Measurements from ENCODE around the gene MEST.
"Not testable (repeated sequence)": the region's sequence is repeated elsewhere in the genome, so short reads cannot be mapped to it uniquely, and the experiment has no call there.

Gene MEST, protein sequence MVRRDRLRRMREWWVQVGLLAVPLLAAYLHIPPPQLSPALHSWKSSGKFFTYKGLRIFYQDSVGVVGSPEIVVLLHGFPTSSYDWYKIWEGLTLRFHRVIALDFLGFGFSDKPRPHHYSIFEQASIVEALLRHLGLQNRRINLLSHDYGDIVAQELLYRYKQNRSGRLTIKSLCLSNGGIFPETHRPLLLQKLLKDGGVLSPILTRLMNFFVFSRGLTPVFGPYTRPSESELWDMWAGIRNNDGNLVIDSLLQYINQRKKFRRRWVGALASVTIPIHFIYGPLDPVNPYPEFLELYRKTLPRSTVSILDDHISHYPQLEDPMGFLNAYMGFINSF

DNA sequence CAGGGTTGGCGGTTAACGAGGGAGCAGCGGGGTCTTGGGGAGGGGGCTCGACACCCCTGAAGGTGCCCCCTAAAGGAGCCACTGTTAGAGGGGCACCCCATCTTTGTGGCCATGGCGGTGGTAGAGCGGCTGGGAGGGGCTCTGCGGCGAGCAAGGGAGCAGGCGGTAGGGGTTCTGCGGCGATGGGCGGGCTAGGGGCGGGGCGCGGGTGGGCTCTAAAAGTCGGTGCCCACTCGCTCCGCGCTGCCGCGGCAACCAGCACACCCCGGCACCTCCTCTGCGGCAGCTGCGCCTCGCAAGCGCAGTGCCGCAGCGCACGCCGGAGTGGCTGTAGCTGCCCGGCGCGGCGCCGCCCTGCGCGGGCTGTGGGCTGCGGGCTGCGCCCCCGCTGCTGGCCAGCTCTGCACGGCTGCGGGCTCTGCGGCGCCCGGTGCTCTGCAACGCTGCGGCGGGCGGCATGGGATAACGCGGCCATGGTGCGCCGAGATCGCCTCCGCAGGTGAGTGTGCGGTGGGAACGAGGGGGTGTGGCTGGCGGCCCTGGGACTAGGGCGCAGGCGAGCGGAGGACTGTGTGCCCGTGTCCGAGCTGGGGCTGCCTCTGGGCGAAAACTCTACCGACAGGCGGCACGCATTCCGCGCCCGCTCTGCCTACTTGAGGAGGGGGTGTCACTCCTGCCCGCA, at the start of gene MEST:
Gene MEST, plus strand, starts transcription at position 245 of the 682 bp plus-strand sequence. Its CDS starts 229 bp downstream, at position 474.
- no peak for DNase-seq

- DNase-seq = no peak
Measured at GRCh38 chr7:130442601-130443000, 49.3 kb upstream of the MEST start.

- no peak for DNase-seq
Measured at GRCh38 chr7:130444234-130444633, 47.7 kb upstream of the MEST start.

- no peak for DNase-seq
Measured at GRCh38 chr7:130444751-130445407, 47.0 kb upstream of the MEST start.

GRCh38 chr7:130446259-130446658, 45.6 kb upstream of the MEST start:
- no peak for DNase-seq

- DNase-seq = not testable (repeated sequence)
Measured at GRCh38 chr7:130451344-130451743, 40.5 kb upstream of the MEST start.

- no peak for DNase-seq
Measured at GRCh38 chr7:130452951-130453350, 38.9 kb upstream of the MEST start.

DNA sequence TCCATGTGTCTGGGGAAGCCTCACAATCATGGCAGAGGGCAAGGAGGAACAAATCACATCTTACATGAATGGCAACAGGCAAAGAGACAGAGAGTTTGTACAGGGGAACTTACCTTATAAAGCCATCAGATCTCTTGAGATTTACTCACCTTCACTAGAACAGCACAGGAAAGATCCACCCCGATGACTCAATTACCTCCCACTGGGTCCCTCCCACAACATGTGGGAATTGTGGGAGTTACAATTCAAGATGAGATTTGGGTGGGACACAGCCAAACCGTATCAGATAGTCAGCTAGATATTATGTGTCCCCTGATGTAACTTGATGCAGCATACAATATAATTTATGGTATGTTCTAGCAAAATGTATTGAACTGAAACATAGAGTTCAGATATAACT, 36.9 kb upstream of the MEST start:
- no peak for DNase-seq

GRCh38 chr7:130458257-130458656, 33.6 kb upstream of the MEST start:
- no peak for DNase-seq

- no peak for DNase-seq
Measured at GRCh38 chr7:130461272-130461671, 30.6 kb upstream of the MEST start.

GRCh38 chr7:130463553-130464434, 28.1 kb upstream of the MEST start:
- DNase-seq = no peak

- DNase-seq = no peak
Measured at GRCh38 chr7:130468612-130469011, 23.3 kb upstream of the MEST start.

DNA sequence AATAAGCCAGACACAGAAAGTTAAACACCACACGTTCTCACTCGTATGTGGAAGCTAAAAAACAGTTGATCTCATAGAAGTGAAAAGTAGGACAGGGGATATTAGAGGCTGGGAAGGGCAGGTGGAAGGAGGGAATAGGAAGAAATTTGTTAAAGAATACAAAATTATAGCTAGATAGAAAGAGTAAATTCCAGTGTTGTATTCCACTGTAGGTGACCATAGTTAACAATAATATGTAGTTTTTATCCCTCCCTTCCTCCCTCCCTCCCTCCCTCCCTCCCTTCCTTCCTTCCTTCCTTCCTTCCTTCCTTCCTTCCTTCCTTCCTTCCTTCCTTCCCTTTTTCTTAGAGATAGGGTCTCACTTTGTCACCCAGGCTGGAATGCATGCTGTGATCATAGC, 19.9 kb upstream of the MEST start:
- DNase-seq = no peak

GRCh38 chr7:130473289-130473688, 18.6 kb upstream of the MEST start:
- DNase-seq = no peak

- DNase-seq = no peak
Measured at GRCh38 chr7:130473876-130474275, 18.0 kb upstream of the MEST start.

GRCh38 chr7:130475776-130476175, 16.1 kb upstream of the MEST start:
- no peak for DNase-seq

- no peak for DNase-seq
Measured at GRCh38 chr7:130476297-130477150, 15.4 kb upstream of the MEST start.

DNA sequence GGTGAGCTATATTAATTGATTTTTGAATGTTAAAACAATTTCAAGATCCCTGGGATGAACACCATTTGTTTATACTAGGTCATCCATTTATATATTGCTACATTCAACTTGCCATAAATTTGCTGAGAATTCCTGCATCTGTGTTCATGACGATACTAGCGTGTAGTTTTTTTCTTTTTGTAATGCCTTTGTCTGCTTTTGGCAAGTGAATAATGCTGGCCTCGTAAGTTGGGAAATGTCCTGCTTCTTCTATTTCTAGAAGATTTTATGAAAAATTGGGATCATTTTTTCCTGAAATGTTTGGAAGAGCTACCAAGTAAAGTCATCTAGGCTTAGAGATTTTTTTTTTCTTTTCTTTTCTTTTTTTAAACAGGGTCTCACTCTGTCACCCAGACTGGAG, 12.9 kb upstream of the MEST start:
- DNase-seq = no peak

- no peak for DNase-seq
Measured at GRCh38 chr7:130479716-130480400, 12.0 kb upstream of the MEST start.

DNA sequence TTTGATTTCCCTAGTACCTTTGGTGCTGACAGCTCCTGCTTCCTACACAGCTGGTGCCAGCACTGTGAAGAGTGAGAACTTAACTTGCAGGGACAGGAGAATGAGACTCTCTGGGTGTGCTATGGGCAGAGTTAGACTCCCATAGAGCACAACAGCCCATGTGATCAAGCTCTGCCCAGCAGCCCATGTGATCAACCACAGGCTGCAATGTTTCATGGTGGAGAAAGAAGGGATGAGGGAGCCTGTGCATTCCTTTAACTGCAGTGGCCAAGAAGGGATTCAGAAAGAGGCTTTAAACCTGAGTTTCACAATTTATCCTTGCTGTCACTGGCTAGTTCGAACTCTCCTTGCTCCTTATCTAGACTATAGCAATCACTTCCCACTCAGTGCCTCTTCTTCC, 10.0 kb upstream of the MEST start:
- no peak for DNase-seq

DNA sequence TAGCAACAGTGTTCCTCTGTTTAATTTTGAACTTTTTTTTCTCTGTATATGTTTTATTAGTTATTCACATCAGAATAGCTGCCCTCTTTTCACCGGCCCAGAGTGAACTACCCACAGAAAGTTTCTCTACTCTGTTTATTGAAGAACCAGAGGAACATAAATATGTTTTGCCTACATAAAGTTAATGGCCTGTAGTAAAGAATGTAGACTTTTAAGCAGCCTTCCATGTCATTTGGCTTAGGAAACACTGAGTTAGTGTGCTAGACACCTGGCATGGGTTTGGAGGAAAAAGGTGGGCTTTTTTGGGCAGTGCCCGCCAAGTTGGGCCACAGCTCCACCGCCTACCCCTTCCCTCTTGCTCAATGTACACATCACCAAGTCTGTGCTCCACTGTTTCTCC, 8.9 kb upstream of the MEST start:
- DNase-seq = no peak

Data from NCI-H1694 treated with DMSO at 0.1 percent for 48 hours (cell line).